Body of pancreas (tissue), 4 donors: ENCODE measurements around the gene MAP3K20.

ENCODE experiments used
- CTCF ChIP-seq, 7 experiments: fragments of 450-650 bp in 4 of 7; fragments of 200-600 bp in 3 of 7; sonication (generic) in 3 of 7; IDR thresholded peaks; one replicate each; pipeline ENCODE4 v1.5.1; 2016 to 2019; ENCODE audit warnings: antibody characterized with exemption in 7 of 7
- POLR2A ChIP-seq, 3 donors: fragments of 450-650 bp; IDR thresholded peaks; one replicate each; pipeline ENCODE4 v1.6.1; 2016; ENCODE audit warnings: antibody characterized with exemption in 3 of 3, mild to moderate bottlenecking in 2 of 3

GRCh38 chr2:173229086-173229485, 153.4 kb downstream of the MAP3K20 start:
- TF ChIP-seq CTCF (IDR thresholded peaks at IDR 0.05) (no peak), POLR2A (IDR thresholded peaks at IDR 0.05) (no peak)
